HL-60 (cell line): ENCODE results near the gene ZSWIM3.

Source experiments
- CTCF ChIP-seq: IDR thresholded peaks from one replicate; pipeline ENCODE4 v1.5.1; 2011; ENCODE audit warnings: low read length, control low read depth, inconsistent platforms; ENCODE audit not compliant: insufficient read depth
- GABPA ChIP-seq: IDR thresholded peaks from 2 replicates; pipeline ENCODE4 v1.6.1; 2012; ENCODE audit warnings: low read depth
- POLR2AphosphoS5 ChIP-seq: IDR thresholded peaks from 2 replicates; pipeline ENCODE4 v1.6.1; 2012; ENCODE audit warnings: low read depth
- REST ChIP-seq: IDR thresholded peaks from 2 replicates; pipeline ENCODE4 v1.6.1; 2012; ENCODE audit warnings: low read depth; ENCODE audit not compliant: insufficient replicate concordance

- no peak for TF ChIP-seq REST
- TF ChIP-seq CTCF: no peak
- no peak for TF ChIP-seq POLR2AphosphoS5
- no peak for TF ChIP-seq GABPA
Observed at GRCh38 chr20:45908084-45908483, 50.7 kb downstream of the ZSWIM3 start.
